DOHH2 (cell line): Measurements from ENCODE around the gene CNTN2.

ENCODE experiments used
- H3F3A ChIP-seq: fragments of 200-600 bp; sonication (generic), shearing (Covaris generic); 2 replicates; pipeline ENCODE4 v1.6.0; 2016; ENCODE audit warnings: antibody characterized with exemption, mild to moderate bottlenecking; ENCODE audit not compliant: control insufficient read depth, insufficient read depth
- H3K27ac ChIP-seq: fragments of 200-600 bp; sonication (generic); 2 replicates; pipeline ENCODE4 v1.5.1; 2014; ENCODE audit warnings: low read depth, mild to moderate bottlenecking, low read length, moderate library complexity
- H3K27me3 ChIP-seq: fragments of 200-600 bp; sonication (generic); 2 replicates; pipeline ENCODE4 v1.6.1; 2014; ENCODE audit warnings: mild to moderate bottlenecking, low read length, mixed read lengths; ENCODE audit not compliant: control insufficient read depth
- H3K36me3 ChIP-seq: fragments of 200-600 bp; sonication (generic); 2 replicates; pipeline ENCODE4 v1.6.1; 2014; ENCODE audit warnings: mild to moderate bottlenecking, low read length, moderate library complexity, mixed read lengths; ENCODE audit not compliant: control insufficient read depth
- H3K4me1 ChIP-seq: fragments of 200-600 bp; sonication (generic); 2 replicates; pipeline ENCODE4 v1.6.1; 2014; ENCODE audit warnings: mild to moderate bottlenecking, low read length, mixed read lengths; ENCODE audit not compliant: control insufficient read depth
- H3K4me2 ChIP-seq: fragments of 200-600 bp; sonication (generic); 2 replicates; pipeline ENCODE4 v1.6.0; 2014; ENCODE audit warnings: mild to moderate bottlenecking, low read length, moderate library complexity
- H3K4me3 ChIP-seq: fragments of 200-600 bp; sonication (generic); 2 replicates; pipeline ENCODE4 v1.5.1; 2014; ENCODE audit warnings: mild to moderate bottlenecking, low read length, mixed read lengths
- H3K79me2 ChIP-seq: fragments of 200-600 bp; sonication (generic); 2 replicates; pipeline ENCODE4 v1.6.1; 2014; ENCODE audit warnings: mild to moderate bottlenecking, low read length, mixed read lengths; ENCODE audit not compliant: control insufficient read depth
- H3K9me2 ChIP-seq: fragments of 200-600 bp; sonication (generic); replicated peaks from 2 replicates; pipeline ENCODE4 v1.6.1; 2014; ENCODE audit warnings: mild to moderate bottlenecking, low read length, mixed read lengths; ENCODE audit not compliant: control insufficient read depth
- H3K9me3 ChIP-seq: fragments of 200-600 bp; sonication (generic); 2 replicates; pipeline ENCODE4 v1.6.1; 2014; ENCODE audit warnings: antibody characterized with exemption, low read length, mixed read lengths; ENCODE audit not compliant: control insufficient read depth, insufficient read depth
- H4K20me1 ChIP-seq: fragments of 200-600 bp; sonication (generic); 2 replicates; pipeline ENCODE4 v1.6.0; 2014; ENCODE audit warnings: low read depth, mild to moderate bottlenecking, antibody characterized with exemption, low read length, moderate library complexity; ENCODE audit not compliant: control insufficient read depth, insufficient read depth
- EZH2phosphoT487 ChIP-seq: fragments of 200-600 bp; sonication (generic); IDR thresholded peaks from 2 replicates; pipeline ENCODE4 v1.6.1; 2017; ENCODE audit warnings: borderline replicate concordance, mild to moderate bottlenecking, antibody characterized with exemption, low read length, moderate library complexity, mixed read lengths
- TF ChIP-seq, protein P1 (sequence below): fragments of 200-600 bp; sonication (generic); IDR thresholded peaks from one replicate; pipeline ENCODE4 v1.5.1; 2014; ENCODE audit warnings: antibody characterized with exemption, mild to moderate bottlenecking, low read depth, low read length; ENCODE audit not compliant: poor library complexity, severe bottlenecking

Gene CNTN2

DNA sequence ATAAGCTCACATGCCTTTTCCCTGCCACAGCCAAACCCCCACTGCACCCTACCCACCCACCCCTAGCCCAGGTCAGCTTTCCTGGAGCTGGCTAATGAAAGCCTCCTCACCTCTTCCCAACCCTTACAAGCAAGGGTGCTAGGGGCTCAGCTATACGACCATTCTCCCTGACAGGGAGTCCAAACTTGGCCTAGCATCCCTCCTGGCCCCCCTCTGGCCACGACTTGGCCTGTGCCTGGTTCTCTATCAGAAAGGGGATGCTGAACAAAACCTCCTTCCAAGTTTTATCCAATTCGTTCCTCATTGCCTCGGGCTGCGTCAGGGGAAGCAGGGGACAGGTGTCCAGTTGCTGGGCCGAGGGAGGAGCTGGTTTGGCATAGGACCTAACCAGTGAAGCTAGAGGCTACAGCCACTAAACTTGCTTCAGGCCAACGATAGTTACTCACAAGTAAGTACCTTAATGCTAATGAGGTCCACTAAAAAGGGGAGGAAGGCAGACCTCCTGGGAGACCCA, 32.7 kb downstream of the CNTN2 start:
- TF ChIP-seq, protein P1, sequence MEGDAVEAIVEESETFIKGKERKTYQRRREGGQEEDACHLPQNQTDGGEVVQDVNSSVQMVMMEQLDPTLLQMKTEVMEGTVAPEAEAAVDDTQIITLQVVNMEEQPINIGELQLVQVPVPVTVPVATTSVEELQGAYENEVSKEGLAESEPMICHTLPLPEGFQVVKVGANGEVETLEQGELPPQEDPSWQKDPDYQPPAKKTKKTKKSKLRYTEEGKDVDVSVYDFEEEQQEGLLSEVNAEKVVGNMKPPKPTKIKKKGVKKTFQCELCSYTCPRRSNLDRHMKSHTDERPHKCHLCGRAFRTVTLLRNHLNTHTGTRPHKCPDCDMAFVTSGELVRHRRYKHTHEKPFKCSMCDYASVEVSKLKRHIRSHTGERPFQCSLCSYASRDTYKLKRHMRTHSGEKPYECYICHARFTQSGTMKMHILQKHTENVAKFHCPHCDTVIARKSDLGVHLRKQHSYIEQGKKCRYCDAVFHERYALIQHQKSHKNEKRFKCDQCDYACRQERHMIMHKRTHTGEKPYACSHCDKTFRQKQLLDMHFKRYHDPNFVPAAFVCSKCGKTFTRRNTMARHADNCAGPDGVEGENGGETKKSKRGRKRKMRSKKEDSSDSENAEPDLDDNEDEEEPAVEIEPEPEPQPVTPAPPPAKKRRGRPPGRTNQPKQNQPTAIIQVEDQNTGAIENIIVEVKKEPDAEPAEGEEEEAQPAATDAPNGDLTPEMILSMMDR: no peak
- TF ChIP-seq EZH2phosphoT487: no peak
- Histone ChIP-seq H3K4me3 (no peak overlapping the region), H3K27me3 (no peaks in the 10 kb centered on the region), H3K79me2 (no peaks in the 10 kb centered on the region), H3F3A (no peaks in the 10 kb centered on the region), H4K20me1 (no peaks in the 10 kb centered on the region), H3K9me2 (no peaks in the 10 kb centered on the region), H3K27ac (no peak overlapping the region), H3K36me3 (no peaks in the 10 kb centered on the region), H3K9me3 (no peaks in the 10 kb centered on the region), H3K4me1 (no peaks in the 10 kb centered on the region), H3K4me2 (no peak overlapping the region)

GRCh38 chr1:205076245-205076761, 33.3 kb downstream of the CNTN2 start:
- Histone ChIP-seq H3K4me1 (no peaks in the 10 kb centered on the region), H3K4me2 (no peak overlapping the region), H4K20me1 (no peaks in the 10 kb centered on the region), H3K27me3 (no peaks in the 10 kb centered on the region), H3K4me3 (no peak overlapping the region), H3K27ac (no peak overlapping the region), H3K9me3 (no peaks in the 10 kb centered on the region), H3F3A (no peaks in the 10 kb centered on the region), H3K9me2 (no peaks in the 10 kb centered on the region), H3K79me2 (no peaks in the 10 kb centered on the region), H3K36me3 (no peaks in the 10 kb centered on the region)
- TF ChIP-seq, protein P1: no peak
- no peak for TF ChIP-seq EZH2phosphoT487

GRCh38 chr1:205077158-205077933, 34.3 kb downstream of the CNTN2 start:
- H3K27ac ChIP-seq: no peak overlapping the region
- H3K4me2 ChIP-seq: no peak overlapping the region
- TF ChIP-seq, protein P1: no peak
- TF ChIP-seq EZH2phosphoT487: no peak
- H3K79me2 ChIP-seq: no peaks in the 10 kb centered on the region
- H3F3A ChIP-seq: no peaks in the 10 kb centered on the region
- H3K9me3 ChIP-seq: no peaks in the 10 kb centered on the region
- no peak overlapping the region for H3K4me3 ChIP-seq
- H3K9me2 ChIP-seq: no peaks in the 10 kb centered on the region
- H4K20me1 ChIP-seq: no peaks in the 10 kb centered on the region
- no peaks in the 10 kb centered on the region for H3K27me3 ChIP-seq
- no peaks in the 10 kb centered on the region for H3K36me3 ChIP-seq
- H3K4me1 ChIP-seq: no peaks in the 10 kb centered on the region
